GM19324 (cell line): ENCODE results near the gene PEBP1.

Source experiments
- ATAC-seq: cut with Tn5 transposase; IDR thresholded peaks from one replicate; pipeline ENCODE4 v1.9.1; 2021; ENCODE audit warnings: mild to moderate bottlenecking, moderate library complexity; ENCODE audit not compliant: unreplicated experiment, low FRiP score

PEBP1 gene

GRCh38 chr12:118135788-118136558 is at the start of gene PEBP1:
Gene PEBP1, plus strand, starts transcription at chr12:118136124. Its CDS starts 86 bp downstream, at chr12:118136210.
- peak; percentile 98 for ATAC-seq

- ATAC-seq = no peak
Measured at GRCh38 chr12:118089782-118090181, 46.1 kb upstream of the PEBP1 start.

- no peak for ATAC-seq
Measured at GRCh38 chr12:118094039-118094438, 41.9 kb upstream of the PEBP1 start.

GRCh38 chr12:118098401-118098800 is 37.5 kb upstream of the PEBP1 start:
- ATAC-seq = no peak

- ATAC-seq = no peak
Measured at GRCh38 chr12:118098911-118099671, 36.8 kb upstream of the PEBP1 start.

GRCh38 chr12:118101051-118101450 is 34.9 kb upstream of the PEBP1 start:
- ATAC-seq = no peak

GRCh38 chr12:118102070-118102469 is 33.9 kb upstream of the PEBP1 start:
- no peak for ATAC-seq

- no peak for ATAC-seq
Measured at GRCh38 chr12:118102609-118103008, 33.3 kb upstream of the PEBP1 start.

- no peak for ATAC-seq
Measured at GRCh38 chr12:118103201-118103600, 32.7 kb upstream of the PEBP1 start.

- ATAC-seq = peak; percentile 47
Measured at GRCh38 chr12:118103601-118104382, 32.1 kb upstream of the PEBP1 start, which contains the start of gene VSIG10. Gene VSIG10, minus strand, starts transcription at chr12:118104011. Its CDS starts 340 bp downstream, at chr12:118103671.

- no peak for ATAC-seq
Measured at GRCh38 chr12:118107011-118107410, 28.9 kb upstream of the PEBP1 start.

GRCh38 chr12:118107694-118108093 is 28.2 kb upstream of the PEBP1 start:
- ATAC-seq = no peak

- no peak for ATAC-seq
Measured at GRCh38 chr12:118109088-118109487, 26.8 kb upstream of the PEBP1 start.

- no peak for ATAC-seq
Measured at GRCh38 chr12:118119449-118119879, 16.5 kb upstream of the PEBP1 start.

- ATAC-seq = peak; percentile 71
Measured at GRCh38 chr12:118120579-118121363, 15.2 kb upstream of the PEBP1 start.

GRCh38 chr12:118122264-118122663 is 13.7 kb upstream of the PEBP1 start:
- no peak for ATAC-seq

- no peak for ATAC-seq
Measured at GRCh38 chr12:118124333-118124874, 11.5 kb upstream of the PEBP1 start.

GRCh38 chr12:118125743-118126118 is 10.2 kb upstream of the PEBP1 start:
- ATAC-seq = no peak

- ATAC-seq = no peak
Measured at GRCh38 chr12:118126119-118126757, 9.7 kb upstream of the PEBP1 start.
